A549 (cell line): ENCODE measurements around the gene ZBTB20. TPM values are rescaled to one million over a fixed set of nuclear protein-coding genes. Genes with fewer than 3 reads are reported as not detected.

Experiments
- ATAC-seq, 2 experiments: fragments of 200-7000 bp in 1 of 2; fragments of >200 bp in 1 of 2; cut with Nextera tagmentation in 1 of 2; cut with Tn5 transposase in 1 of 2; 3 replicates each; pipeline versions ENCODE4 v1.8.0 to v1.9.1; 2018 to 2020; ENCODE audit warnings: mild to moderate bottlenecking in 1 of 2, moderate library complexity in 1 of 2
- CTCF ChIA-PET: fragments of 300-600 bp; sonication (Branson Sonifier 250); formaldehyde crosslinking; extraction: SDS; loops from one replicate; lab custom pipeline; 2021; ENCODE audit warnings: antibody characterized with exemption, inconsistent platforms; lab: Yijun Ruan, JAX
- POLR2A ChIA-PET: fragments of 350-600 bp; formaldehyde crosslinking; extraction: SDS; loops from one replicate; lab custom pipeline; 2021; ENCODE audit warnings: antibody characterized with exemption, inconsistent platforms; lab: Yijun Ruan, JAX
- DNase-seq, 2 experiments: peaks; one replicate each; pipeline versions ENCODE4 v3.0.0 to v3.0.0-alpha.2; 2011 to 2016; ENCODE audit warnings: low read depth in 1 of 2, low spot score in 1 of 2
- FAIRE-seq: peaks from 2 replicates; lab custom pipeline; 2011; peaks lifted over from hg19 to GRCh38; lab: Jason Lieb, UNC
- H3K27ac ChIP-seq, 2 experiments: fragments of >200 bp; sonication (Bioruptor Twin); formaldehyde crosslinking; 3 replicates each; pipeline ENCODE4 v1.5.1; 2016 to 2017
- H3K4me1 ChIP-seq: fragments of >200 bp; sonication (Bioruptor Twin); formaldehyde crosslinking; 3 replicates; pipeline ENCODE4 v1.6.1; 2016
- H3K4me2 ChIP-seq: fragments of >200 bp; sonication (Bioruptor Twin); formaldehyde crosslinking; 3 replicates; pipeline ENCODE4 v1.6.1; 2016
- H3K4me3 ChIP-seq: fragments of >200 bp; sonication (Bioruptor Twin); formaldehyde crosslinking; 3 replicates; pipeline ENCODE4 v1.5.1; 2016
- H3K9me3 ChIP-seq: fragments of >200 bp; sonication (Bioruptor Twin); formaldehyde crosslinking; 3 replicates; pipeline ENCODE4 v1.6.1; 2016
- CEBPB ChIP-seq, 2 experiments: fragments of >200 bp in 1 of 2; sonication (Bioruptor Twin) in 1 of 2; formaldehyde crosslinking in 1 of 2; IDR thresholded peaks; 2 replicates each; pipeline ENCODE4 v1.6.1; 2012 to 2016
- CHD4 ChIP-seq: fragments of 200-600 bp; sonication (generic); IDR thresholded peaks from 2 replicates; pipeline ENCODE4 v1.6.1; 2016; ENCODE audit warnings: antibody characterized with exemption, mild to moderate bottlenecking, borderline replicate concordance
- EHF ChIP-seq: fragments of 250-450 bp; sonication (Bioruptor Pico); IDR thresholded peaks from 2 replicates; pipeline ENCODE4 v1.5.0; 2020; ENCODE audit warnings: mild to moderate bottlenecking
- ESRRA ChIP-seq: fragments of 150-350 bp; IDR thresholded peaks from 2 replicates; pipeline ENCODE4 v1.6.1; 2014; ENCODE audit warnings: mild to moderate bottlenecking, low read length, borderline replicate concordance
- GATA3 ChIP-seq: IDR thresholded peaks from 2 replicates; pipeline ENCODE4 v1.6.1; 2012; ENCODE audit warnings: borderline replicate concordance
- HOXB13 ChIP-seq: fragments of 250-450 bp; sonication (Bioruptor Pico); IDR thresholded peaks from 2 replicates; pipeline ENCODE4 v1.5.0; 2020; ENCODE audit warnings: low read depth, mild to moderate bottlenecking, moderate library complexity
- MYC ChIP-seq: IDR thresholded peaks from 2 replicates; pipeline ENCODE4 v1.6.1; 2012; ENCODE audit warnings: mild to moderate bottlenecking, inconsistent platforms, low read length, improper control_type of control experiment, borderline replicate concordance
- NFE2L2 ChIP-seq: fragments of 150-350 bp; conservative IDR thresholded peaks from 2 replicates; pipeline ENCODE4 v1.6.1; 2014; ENCODE audit warnings: low read length
- POLR2A ChIP-seq: IDR thresholded peaks from 2 replicates; pipeline ENCODE4 v1.6.1; 2012; ENCODE audit warnings: mild to moderate bottlenecking, low read length
- RAD21 ChIP-seq, 2 experiments: fragments of >200 bp in 1 of 2; sonication (Bioruptor Twin) in 1 of 2; formaldehyde crosslinking in 1 of 2; IDR thresholded peaks in 1 of 2; conservative IDR thresholded peaks in 1 of 2; 2 replicates in 1 of 2; 3 replicates in 1 of 2; pipeline ENCODE4 v1.6.1; 2012 to 2018; ENCODE audit warnings: inconsistent platforms in 1 of 2
- RFX5 ChIP-seq: fragments of 450-650 bp; IDR thresholded peaks from 2 replicates; pipeline ENCODE4 v1.7.1; 2014; ENCODE audit warnings: antibody characterized with exemption, mild to moderate bottlenecking, moderate library complexity
- SMC3 ChIP-seq: fragments of >200 bp; sonication (Bioruptor Twin); formaldehyde crosslinking; IDR thresholded peaks from 3 replicates; pipeline ENCODE4 v1.6.1; 2018; ENCODE audit warnings: inconsistent platforms
- SREBF2 ChIP-seq: fragments of 450-650 bp; IDR thresholded peaks from 2 replicates; pipeline ENCODE4 v1.6.1; 2014; ENCODE audit warnings: mild to moderate bottlenecking, moderate library complexity
- ZNF302 ChIP-seq: fragments of 250-450 bp; sonication (Bioruptor Pico); IDR thresholded peaks from 2 replicates; pipeline ENCODE4 v1.9.0; 2021; ENCODE audit warnings: inconsistent platforms, mild to moderate bottlenecking, moderate library complexity
- WGBS: methylation state at CpG from one replicate; pipeline ENCODE4 v1.1.6; 2017; ENCODE audit errors: missing lambda C conversion rate; 5-methylcytosine and 5-hydroxymethylcytosine counted together
- polyA plus RNA-seq, 4 experiments: library from polyadenylated mRNA; depleted of rRNA in 3 of 4; stranded (reverse); fragments of >200 nt; fragmentation: RNase III in 1 of 4; extraction: RNeasy Plus Mini Kit Qiagen cat#74134 plus additional on column Dnase treatment in 1 of 4; gene quantifications; 2 replicates in 3 of 4; 3 replicates in 1 of 4; pipeline ENCODE4 v1.2.3, GENCODE V29; 2011 to 2017
- TF ChIP-seq, protein P1 (sequence below): fragments of >200 bp; sonication (Bioruptor Twin); formaldehyde crosslinking; IDR thresholded peaks from 3 replicates; pipeline ENCODE4 v1.5.1; 2016
- TF ChIP-seq, protein P2 (sequence below): IDR thresholded peaks from 2 replicates; pipeline ENCODE4 v1.6.1; 2012
- TF ChIP-seq, protein P3 (sequence below): fragments of >200 bp; sonication (Bioruptor Twin); formaldehyde crosslinking; IDR thresholded peaks from 2 replicates; pipeline ENCODE4 v1.6.1; 2016
- TF ChIP-seq, protein P4 (sequence below): fragments of 450-650 bp; IDR thresholded peaks from 2 replicates; pipeline ENCODE4 v1.6.1; 2014; ENCODE audit warnings: antibody characterized with exemption

Gene ZBTB20
- polyA plus RNA-seq, 2 of the 4 experiments (the other 2 are of a cell fraction) = 0.85 to 5.0 TPM

DNA sequence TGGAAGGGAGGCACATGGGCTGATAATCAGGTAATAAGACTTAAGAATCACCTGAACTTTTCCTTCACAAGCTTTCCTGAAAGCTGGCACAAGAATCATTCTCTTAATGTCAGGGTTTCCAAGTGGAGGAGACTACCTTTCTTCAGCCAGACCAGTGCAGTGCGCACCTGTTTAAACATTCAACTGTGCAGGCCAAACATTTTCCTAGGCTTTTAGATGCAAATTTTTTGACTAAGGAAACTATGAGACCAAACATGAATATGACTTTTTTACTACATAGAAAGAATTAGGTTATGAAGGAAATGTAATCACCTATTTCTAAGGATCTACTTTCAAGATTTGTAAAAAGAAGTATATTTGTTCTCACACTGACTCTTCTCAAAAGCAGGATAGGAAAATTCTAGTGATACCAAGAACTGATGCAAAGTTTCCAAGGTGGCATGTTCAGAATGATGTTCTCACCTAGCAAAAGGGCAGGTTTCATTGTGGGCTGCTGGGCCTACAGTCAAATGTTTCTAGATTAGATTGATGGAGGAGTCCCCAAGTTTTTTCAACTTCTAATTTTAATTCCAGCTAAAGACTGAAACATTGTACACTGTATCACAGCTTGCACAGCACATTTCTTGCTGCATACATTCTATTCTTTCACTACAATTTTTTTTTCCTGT is 514.2 kb downstream of the ZBTB20 start (continued):
- TF ChIP-seq, protein P1, sequence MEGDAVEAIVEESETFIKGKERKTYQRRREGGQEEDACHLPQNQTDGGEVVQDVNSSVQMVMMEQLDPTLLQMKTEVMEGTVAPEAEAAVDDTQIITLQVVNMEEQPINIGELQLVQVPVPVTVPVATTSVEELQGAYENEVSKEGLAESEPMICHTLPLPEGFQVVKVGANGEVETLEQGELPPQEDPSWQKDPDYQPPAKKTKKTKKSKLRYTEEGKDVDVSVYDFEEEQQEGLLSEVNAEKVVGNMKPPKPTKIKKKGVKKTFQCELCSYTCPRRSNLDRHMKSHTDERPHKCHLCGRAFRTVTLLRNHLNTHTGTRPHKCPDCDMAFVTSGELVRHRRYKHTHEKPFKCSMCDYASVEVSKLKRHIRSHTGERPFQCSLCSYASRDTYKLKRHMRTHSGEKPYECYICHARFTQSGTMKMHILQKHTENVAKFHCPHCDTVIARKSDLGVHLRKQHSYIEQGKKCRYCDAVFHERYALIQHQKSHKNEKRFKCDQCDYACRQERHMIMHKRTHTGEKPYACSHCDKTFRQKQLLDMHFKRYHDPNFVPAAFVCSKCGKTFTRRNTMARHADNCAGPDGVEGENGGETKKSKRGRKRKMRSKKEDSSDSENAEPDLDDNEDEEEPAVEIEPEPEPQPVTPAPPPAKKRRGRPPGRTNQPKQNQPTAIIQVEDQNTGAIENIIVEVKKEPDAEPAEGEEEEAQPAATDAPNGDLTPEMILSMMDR = no peak
- TF ChIP-seq, protein P2, sequence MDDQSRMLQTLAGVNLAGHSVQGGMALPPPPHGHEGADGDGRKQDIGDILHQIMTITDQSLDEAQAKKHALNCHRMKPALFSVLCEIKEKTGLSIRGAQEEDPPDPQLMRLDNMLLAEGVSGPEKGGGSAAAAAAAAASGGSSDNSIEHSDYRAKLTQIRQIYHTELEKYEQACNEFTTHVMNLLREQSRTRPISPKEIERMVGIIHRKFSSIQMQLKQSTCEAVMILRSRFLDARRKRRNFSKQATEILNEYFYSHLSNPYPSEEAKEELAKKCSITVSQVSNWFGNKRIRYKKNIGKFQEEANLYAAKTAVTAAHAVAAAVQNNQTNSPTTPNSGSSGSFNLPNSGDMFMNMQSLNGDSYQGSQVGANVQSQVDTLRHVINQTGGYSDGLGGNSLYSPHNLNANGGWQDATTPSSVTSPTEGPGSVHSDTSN = no peak

DNA sequence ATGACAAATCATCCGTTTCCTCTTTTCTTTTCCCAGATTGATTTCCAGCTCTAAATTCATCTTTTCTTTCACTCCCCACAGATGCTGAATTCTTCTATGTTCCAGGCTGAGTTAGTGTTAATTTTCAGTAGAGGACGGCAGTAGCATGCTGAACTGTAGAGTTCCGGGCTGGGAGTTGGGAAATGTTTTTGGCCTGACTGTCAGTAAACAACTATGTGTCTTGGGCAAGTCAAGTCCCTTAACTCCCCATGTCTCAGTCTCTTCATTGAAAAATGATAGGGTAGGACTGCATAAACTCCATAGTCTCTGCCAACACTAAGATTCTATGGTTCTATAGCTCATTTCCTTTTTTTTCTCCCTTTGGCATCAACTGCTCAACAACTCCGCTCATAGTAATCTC is 519.3 kb downstream of the ZBTB20 start:
- ATAC-seq = no peak
- Histone ChIP-seq H3K9me3 (no peaks in the 10 kb centered on the region), H3K4me1 (peaks cover 47% of the 10 kb centered on the region), H3K4me3 (no peak overlapping the region), H3K4me2 (no peak overlapping the region), H3K27ac (peak overlapping the region in 1 of 2 experiments; percentile 34; a peak in 2 of 6 replicates)
- 80% methylated on average over 4 of the region's 4 CpGs for WGBS
- no peak for FAIRE-seq
- ChIA-PET CTCF (interaction anchor here (0.6 kb wide), 1 partner anchor 34 kb away, joined by 4 read pairs; no protein-coding TSS in a partner anchor), POLR2A (no interaction called here)
- no peak for DNase-seq
- TF ChIP-seq HOXB13 (CRISPR knock-in tag) = no peak
- no peak for TF ChIP-seq SREBF2
- no peak for TF ChIP-seq MYC
- no peak for TF ChIP-seq GATA3
- TF ChIP-seq RFX5 = no peak
- TF ChIP-seq, protein P2 = no peak
- TF ChIP-seq, protein P3, sequence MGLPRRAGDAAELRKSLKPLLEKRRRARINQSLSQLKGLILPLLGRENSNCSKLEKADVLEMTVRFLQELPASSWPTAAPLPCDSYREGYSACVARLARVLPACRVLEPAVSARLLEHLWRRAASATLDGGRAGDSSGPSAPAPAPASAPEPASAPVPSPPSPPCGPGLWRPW = no peak
- TF ChIP-seq CHD4 = no peak
- no peak for TF ChIP-seq RAD21 (conservative IDR thresholded peaks at IDR 0.05 in 1 of 2, IDR thresholded peaks at IDR 0.05 in 1 of 2)
- no peak for TF ChIP-seq NFE2L2
- no peak for TF ChIP-seq POLR2A
- TF ChIP-seq, protein P4, sequence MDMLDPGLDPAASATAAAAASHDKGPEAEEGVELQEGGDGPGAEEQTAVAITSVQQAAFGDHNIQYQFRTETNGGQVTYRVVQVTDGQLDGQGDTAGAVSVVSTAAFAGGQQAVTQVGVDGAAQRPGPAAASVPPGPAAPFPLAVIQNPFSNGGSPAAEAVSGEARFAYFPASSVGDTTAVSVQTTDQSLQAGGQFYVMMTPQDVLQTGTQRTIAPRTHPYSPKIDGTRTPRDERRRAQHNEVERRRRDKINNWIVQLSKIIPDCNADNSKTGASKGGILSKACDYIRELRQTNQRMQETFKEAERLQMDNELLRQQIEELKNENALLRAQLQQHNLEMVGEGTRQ = no peak
- TF ChIP-seq ZNF302 (CRISPR knock-in tag) = no peak
- no peak for TF ChIP-seq EHF
- no peak for TF ChIP-seq CEBPB (IDR thresholded peaks at IDR 0.05)
- no peak for TF ChIP-seq ESRRA

DNA sequence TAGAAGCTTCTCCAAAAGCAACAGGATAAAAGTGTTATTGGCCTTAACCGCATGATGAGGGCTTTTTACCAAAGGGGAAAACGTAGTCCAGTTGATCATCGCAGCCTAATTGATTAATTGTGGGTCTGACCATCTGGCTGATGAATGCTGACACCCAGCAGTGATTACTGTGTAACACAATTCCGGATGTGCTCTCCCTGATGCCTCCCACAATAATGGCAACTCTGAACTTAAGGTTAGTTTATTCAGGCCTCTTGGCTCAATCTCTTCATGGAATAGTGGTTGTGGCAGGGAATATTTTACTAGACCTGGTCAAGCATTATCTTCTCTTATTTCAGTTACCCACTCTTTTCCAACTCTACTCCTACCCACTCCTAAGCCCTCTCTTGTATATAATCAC is 520.3 kb downstream of the ZBTB20 start:
- peak overlapping the region; percentile 4 to 93; a peak in 2 of 6 replicates for H3K27ac ChIP-seq
- ATAC-seq (no peak), FAIRE-seq (no peak), DNase-seq (no peak)
- H3K4me1 ChIP-seq = peaks cover 57% of the 10 kb centered on the region
- H3K4me2 ChIP-seq = no peak overlapping the region
- CTCF ChIA-PET = no interaction called here
- H3K4me3 ChIP-seq = no peak overlapping the region
- POLR2A ChIA-PET = no interaction called here
- H3K9me3 ChIP-seq = no peaks in the 10 kb centered on the region
- TF ChIP-seq CHD4 = no peak
- no peak for TF ChIP-seq SMC3
- 88% methylated on average over 4 of the region's 4 CpGs for WGBS
